SU-DHL-6 (cell line): ENCODE measurements around the gene RABGEF1.
"Not testable (repeated sequence)": the region's sequence is repeated elsewhere in the genome, so short reads cannot be mapped to it uniquely, and the experiment has no call there.

Experiments used
- H2AFZ ChIP-seq: fragments of 200-600 bp; sonication (generic); 2 replicates; pipeline ENCODE4 v1.6.1; 2014; ENCODE audit warnings: low read depth, mild to moderate bottlenecking, moderate library complexity, mixed read lengths, antibody characterized with exemption, low read length; ENCODE audit not compliant: severe bottlenecking
- H3F3A ChIP-seq: fragments of 200-600 bp; shearing (Covaris generic); 2 replicates; pipeline ENCODE4 v1.6.0; 2016; ENCODE audit warnings: antibody characterized with exemption, mild to moderate bottlenecking; ENCODE audit not compliant: insufficient read depth
- H3K27ac ChIP-seq: fragments of 200-600 bp; sonication (generic); 2 replicates; pipeline ENCODE4 v1.5.1; 2016; ENCODE audit warnings: low read depth, mild to moderate bottlenecking, low read length, moderate library complexity, mixed read lengths
- H3K27me3 ChIP-seq: fragments of 200-600 bp; sonication (generic), shearing (Covaris generic); 2 replicates; pipeline ENCODE4 v1.6.0; 2014; ENCODE audit warnings: mild to moderate bottlenecking, low read length
- H3K36me3 ChIP-seq: fragments of 200-600 bp; sonication (generic); 2 replicates; pipeline ENCODE4 v1.6.1; 2014; ENCODE audit warnings: mild to moderate bottlenecking, low read length, mixed read lengths
- H3K4me2 ChIP-seq: fragments of 300-600, 200-600 bp; shearing (Covaris generic), sonication (generic); 2 replicates; pipeline ENCODE4 v1.6.0; 2014; ENCODE audit warnings: low read length, low read depth, mild to moderate bottlenecking; ENCODE audit not compliant: poor library complexity, severe bottlenecking
- H3K4me3 ChIP-seq: fragments of 200-600 bp; sonication (generic); 2 replicates; pipeline ENCODE4 v1.5.1; 2014; ENCODE audit warnings: antibody characterized with exemption, low read length, mild to moderate bottlenecking, mixed read lengths; ENCODE audit not compliant: insufficient read depth, poor library complexity, severe bottlenecking
- H3K79me2 ChIP-seq: fragments of 200-600 bp; sonication (generic); 2 replicates; pipeline ENCODE4 v1.6.1; 2014; ENCODE audit warnings: mild to moderate bottlenecking, low read length, moderate library complexity; ENCODE audit not compliant: insufficient read depth
- H3K9ac ChIP-seq: fragments of 200-600 bp; sonication (generic); 2 replicates; pipeline ENCODE4 v1.7.0; 2014; ENCODE audit warnings: mild to moderate bottlenecking, low read length
- H3K9me2 ChIP-seq: fragments of 200-600 bp; sonication (generic); replicated peaks from 2 replicates; pipeline ENCODE4 v1.6.1; 2014; ENCODE audit warnings: low read length; ENCODE audit not compliant: insufficient read depth
- H3K9me3 ChIP-seq: fragments of 200-600 bp; sonication (generic); 2 replicates; pipeline ENCODE4 v1.6.1; 2014; ENCODE audit warnings: low read length, mixed read lengths; ENCODE audit not compliant: insufficient read depth
- H4K20me1 ChIP-seq: fragments of 200-600 bp; sonication (generic); 2 replicates; pipeline ENCODE4 v1.6.1; 2014; ENCODE audit warnings: low read depth, mild to moderate bottlenecking, antibody characterized with exemption, low read length, moderate library complexity, mixed read lengths
- CTCF ChIP-seq: fragments of 200-600 bp; sonication (generic); IDR thresholded peaks from one replicate; pipeline ENCODE4 v1.5.1; 2017; ENCODE audit warnings: antibody characterized with exemption, mild to moderate bottlenecking, low read length, moderate library complexity; ENCODE audit not compliant: insufficient read depth, poor library complexity, severe bottlenecking
- EZH2phosphoT487 ChIP-seq: fragments of 200-600 bp; sonication (generic), shearing (Covaris generic); conservative IDR thresholded peaks from 2 replicates; pipeline ENCODE4 v1.6.1; 2018; ENCODE audit warnings: mild to moderate bottlenecking, antibody characterized with exemption, low read length, moderate library complexity, mixed read lengths

Gene RABGEF1

GRCh38 chr7:66741710-66742049 lies 1.1 kb downstream of the RABGEF1 start:
- H3K9me2 ChIP-seq = no peaks in the 10 kb centered on the region
- no peak overlapping the region for H2AFZ ChIP-seq
- peaks cover 3% of the 10 kb centered on the region; the same call in 1 of the 2 replicates for H4K20me1 ChIP-seq
- no peaks in the 10 kb centered on the region for H3K27me3 ChIP-seq
- peak overlapping the region; percentile 68 for H3K4me2 ChIP-seq
- H3K9ac ChIP-seq = peak overlapping the region; percentile 92
- no peaks in the 10 kb centered on the region for H3K9me3 ChIP-seq
- H3K4me3 ChIP-seq = peak overlapping the region; percentile 82
- H3F3A ChIP-seq = peaks cover 28% of the 10 kb centered on the region
- H3K79me2 ChIP-seq = peaks cover 81% of the 10 kb centered on the region
- H3K36me3 ChIP-seq = no peaks in the 10 kb centered on the region
- TF ChIP-seq EZH2phosphoT487 (no peak), CTCF (no peak)
- H3K27ac ChIP-seq = no peak overlapping the region

- H3K27ac ChIP-seq, H2AFZ ChIP-seq, H3K36me3 ChIP-seq, H3K27me3 ChIP-seq, H3K9me3 ChIP-seq, H3K4me2 ChIP-seq, H3K4me3 ChIP-seq, H3K9ac ChIP-seq, H4K20me1 ChIP-seq, H3K9me2 ChIP-seq: not testable (repeated sequence)
- H3F3A ChIP-seq = peaks cover 22% of the 10 kb centered on the region
- H3K79me2 ChIP-seq = peaks cover 81% of the 10 kb centered on the region
Measured at GRCh38 chr7:66742298-66742697, 1.8 kb downstream of the RABGEF1 start.

- Histone ChIP-seq H3K9me3 (no peaks in the 10 kb centered on the region), H3K36me3 (no peaks in the 10 kb centered on the region), H3K79me2 (peaks cover 95% of the 10 kb centered on the region), H3K9me2 (no peaks in the 10 kb centered on the region), H3K9ac (no peak overlapping the region), H3K27me3 (no peaks in the 10 kb centered on the region), H4K20me1 (peaks cover 8% of the 10 kb centered on the region; the same call in 1 of the 2 replicates), H3K27ac (no peak overlapping the region), H3F3A (peaks cover 6% of the 10 kb centered on the region), H2AFZ (no peak overlapping the region), H3K4me3 (no peak overlapping the region), H3K4me2 (no peak overlapping the region)
- TF ChIP-seq EZH2phosphoT487 (no peak), CTCF (no peak)
Measured at GRCh38 chr7:66743920-66744319, 3.4 kb downstream of the RABGEF1 start.

- no peak overlapping the region for H2AFZ ChIP-seq
- no peak for TF ChIP-seq EZH2phosphoT487
- no peak for TF ChIP-seq CTCF
- peak overlapping the region; percentile 35 for H3K4me2 ChIP-seq
- no peaks in the 10 kb centered on the region for H3K27me3 ChIP-seq
- H3K27ac ChIP-seq = 0 out of 2 replicates have a peak overlapping the region, but pooled peaks have one; percentile 25
- no peak overlapping the region for H3K4me3 ChIP-seq
- H3K9me3 ChIP-seq = no peaks in the 10 kb centered on the region
- no peaks in the 10 kb centered on the region for H3K36me3 ChIP-seq
- H3K79me2 ChIP-seq = peaks cover 97% of the 10 kb centered on the region
- peaks cover 5% of the 10 kb centered on the region; the same call in 1 of the 2 replicates for H4K20me1 ChIP-seq
- peaks cover 5% of the 10 kb centered on the region; the same call in 1 of the 2 replicates for H3F3A ChIP-seq
- no peaks in the 10 kb centered on the region for H3K9me2 ChIP-seq
- H3K9ac ChIP-seq = no peak overlapping the region
Measured at GRCh38 chr7:66747385-66747784, 6.9 kb downstream of the RABGEF1 start.
